Esophagus muscularis mucosa (tissue), 4 donors: ENCODE results near the gene NTM. TPM values are rescaled to one million over a fixed set of nuclear protein-coding genes. Genes with fewer than 3 reads are reported as not detected.

Experiments used
- DNase-seq: peaks from one replicate; pipeline ENCODE4 v3.0.0-alpha.2; 2017; ENCODE audit errors: extremely low spot score
- H3K27ac ChIP-seq, 4 donors: fragments of 200-600 bp; sonication (generic); replicated peaks in 1 of 4; 1 replicate in 3 of 4; 2 replicates in 1 of 4; pipeline ENCODE4 v1.5.1; 2016 to 2019; ENCODE audit warnings: mild to moderate bottlenecking in 1 of 4
- H3K27me3 ChIP-seq, 4 donors: fragments of 200-600 bp; sonication (generic); one replicate each; pipeline versions ENCODE4 v1.5.1 to v1.6.0; 2016 to 2019
- H3K36me3 ChIP-seq, 4 donors: fragments of 200-600 bp; sonication (generic); one replicate each; pipeline ENCODE4 v1.5.1; 2016 to 2019
- H3K4me1 ChIP-seq, 4 donors: fragments of 200-600 bp; sonication (generic); one replicate each; pipeline ENCODE4 v1.5.1; 2016 to 2019
- H3K4me3 ChIP-seq, 4 donors: fragments of 200-600 bp; sonication (generic); 1 replicate in 2 of 4; 2 replicates in 2 of 4; pipeline ENCODE4 v1.5.1; 2016 to 2019; ENCODE audit warnings: mild to moderate bottlenecking in 4 of 4, moderate library complexity in 1 of 4
- H3K9me3 ChIP-seq, 4 donors: fragments of 200-600 bp; sonication (generic); 1 replicate in 3 of 4; 2 replicates in 1 of 4; pipeline ENCODE4 v1.5.1; 2016 to 2019
- EP300 ChIP-seq: sonication (generic); formaldehyde crosslinking; IDR thresholded peaks from one replicate; pipeline ENCODE4 v1.6.1; 2017; ENCODE audit warnings: antibody characterized with exemption
- POLR2A ChIP-seq: fragments of 450-650 bp; IDR thresholded peaks from one replicate; pipeline ENCODE4 v1.6.1; 2017; ENCODE audit warnings: antibody characterized with exemption, moderate library complexity, mild to moderate bottlenecking, low read depth
- POLR2AphosphoS5 ChIP-seq, 2 donors: sonication (generic); formaldehyde crosslinking; IDR thresholded peaks; one replicate each; pipeline ENCODE4 v1.6.1; 2017; ENCODE audit warnings: antibody characterized with exemption in 2 of 2
- WGBS: methylation state at CpG from one replicate; pipeline ENCODE4 v1.1.5; 2018; 5-methylcytosine and 5-hydroxymethylcytosine counted together
- intact Hi-C: fragments of 100-400 bp; cut with DNase I; formaldehyde crosslinking; loops from one replicate; pipeline ENCODE4 v1.15.1; 2023
- total RNA-seq, 4 donors: library from RNA; depleted of rRNA; stranded (reverse); fragments of >200 nt; gene quantifications; one replicate each; pipeline versions ENCODE4 v1.1.0 to v1.2.1, GENCODE V29; 2016
- TF ChIP-seq, protein P1 (sequence below), 3 experiments: fragments of 200-600 bp in 2 of 3; fragments of 450-650 bp in 1 of 3; sonication (generic) in 2 of 3; IDR thresholded peaks; one replicate each; pipeline ENCODE4 v1.5.1; 2017 to 2019; ENCODE audit warnings: antibody characterized with exemption in 3 of 3, mild to moderate bottlenecking in 2 of 3, moderate library complexity in 1 of 3

Gene NTM
- total RNA-seq, 4 donors from 2014 or later, result 5.6 to 25.3 (median 8.3) TPM

DNA sequence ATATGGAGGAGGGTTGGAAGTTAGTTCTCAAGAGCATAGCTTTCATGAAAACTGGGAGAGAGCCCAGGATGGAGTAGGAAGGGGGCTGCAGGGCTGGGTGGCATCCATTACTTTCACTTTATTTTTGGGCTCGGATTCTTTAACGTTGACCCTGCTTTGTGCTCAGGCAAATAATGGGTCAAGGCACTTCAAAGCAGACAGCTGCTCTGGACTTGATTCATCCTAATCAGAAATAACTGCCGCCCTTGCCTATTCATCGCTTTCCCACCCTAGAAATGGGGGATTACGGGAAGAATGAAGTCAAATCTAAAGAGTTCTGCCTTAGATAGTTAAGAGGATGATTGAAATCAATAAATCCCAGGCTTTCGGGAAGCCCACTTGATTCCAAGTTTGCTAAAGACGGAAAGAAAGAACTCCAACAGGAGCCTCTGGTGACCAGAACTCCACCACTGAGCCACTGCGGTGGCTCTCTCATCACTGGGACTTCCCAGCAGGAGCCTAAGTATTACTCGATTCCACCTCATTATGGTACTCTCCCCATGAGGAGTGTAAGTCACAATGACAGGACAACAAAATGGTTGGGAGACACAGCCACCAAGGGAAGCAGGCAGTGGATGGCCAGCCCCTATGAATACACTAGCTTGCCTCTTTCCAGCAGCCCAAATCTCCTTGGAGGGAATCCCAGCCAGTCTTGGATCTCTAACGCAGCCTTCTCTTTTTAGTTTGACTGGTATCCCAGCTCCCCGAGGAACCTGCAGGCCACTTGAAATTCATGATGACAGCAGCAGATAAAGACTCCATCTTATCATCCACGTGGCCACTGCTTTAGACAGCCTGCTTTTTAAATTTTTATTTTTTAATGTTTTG lies 815.5 kb downstream of the NTM start:
- no peaks in the 10 kb centered on the region for H3K27me3 ChIP-seq
- TF ChIP-seq, protein P1, sequence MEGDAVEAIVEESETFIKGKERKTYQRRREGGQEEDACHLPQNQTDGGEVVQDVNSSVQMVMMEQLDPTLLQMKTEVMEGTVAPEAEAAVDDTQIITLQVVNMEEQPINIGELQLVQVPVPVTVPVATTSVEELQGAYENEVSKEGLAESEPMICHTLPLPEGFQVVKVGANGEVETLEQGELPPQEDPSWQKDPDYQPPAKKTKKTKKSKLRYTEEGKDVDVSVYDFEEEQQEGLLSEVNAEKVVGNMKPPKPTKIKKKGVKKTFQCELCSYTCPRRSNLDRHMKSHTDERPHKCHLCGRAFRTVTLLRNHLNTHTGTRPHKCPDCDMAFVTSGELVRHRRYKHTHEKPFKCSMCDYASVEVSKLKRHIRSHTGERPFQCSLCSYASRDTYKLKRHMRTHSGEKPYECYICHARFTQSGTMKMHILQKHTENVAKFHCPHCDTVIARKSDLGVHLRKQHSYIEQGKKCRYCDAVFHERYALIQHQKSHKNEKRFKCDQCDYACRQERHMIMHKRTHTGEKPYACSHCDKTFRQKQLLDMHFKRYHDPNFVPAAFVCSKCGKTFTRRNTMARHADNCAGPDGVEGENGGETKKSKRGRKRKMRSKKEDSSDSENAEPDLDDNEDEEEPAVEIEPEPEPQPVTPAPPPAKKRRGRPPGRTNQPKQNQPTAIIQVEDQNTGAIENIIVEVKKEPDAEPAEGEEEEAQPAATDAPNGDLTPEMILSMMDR (IDR thresholded peaks at IDR 0.05), result no peak
- TF ChIP-seq POLR2A (no peak), EP300 (no peak), POLR2AphosphoS5 (IDR thresholded peaks at IDR 0.05) (no peak)
- WGBS, result 84% methylated on average over 12 of the region's 12 CpGs
- H3K27ac ChIP-seq, result no peak overlapping the region
- DNase-seq, result no peak
- H3K4me1 ChIP-seq, result no peaks in the 10 kb centered on the region
- no peaks in the 10 kb centered on the region for H3K36me3 ChIP-seq
- intact Hi-C loops, result no loop called here
- H3K9me3 ChIP-seq, result no peaks in the 10 kb centered on the region
- no peak overlapping the region for H3K4me3 ChIP-seq

DNA sequence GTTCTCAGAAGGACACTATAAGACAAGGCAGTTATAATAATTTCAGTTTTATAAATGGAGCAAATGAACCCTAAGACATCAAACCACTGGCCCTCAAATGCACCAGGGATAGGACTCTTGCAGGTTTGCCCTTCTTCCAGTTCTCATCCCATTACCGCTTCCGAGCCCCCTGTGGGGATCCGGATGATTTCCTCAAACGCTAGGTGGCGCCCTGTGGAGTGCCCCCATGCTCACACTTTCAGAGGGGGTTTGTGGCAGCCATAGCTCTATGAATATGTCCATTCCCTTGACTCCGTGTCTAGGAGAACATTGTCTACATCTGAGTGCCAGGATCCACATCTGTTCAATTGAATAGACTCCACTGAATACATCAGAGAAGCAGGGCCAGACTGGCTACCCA lies 816.3 kb downstream of the NTM start:
- H3K4me3 ChIP-seq, result no peak overlapping the region
- no peaks in the 10 kb centered on the region for H3K4me1 ChIP-seq
- no peaks in the 10 kb centered on the region for H3K9me3 ChIP-seq
- intact Hi-C loops, result no loop called here
- WGBS, result 75% methylated on average over 6 of the region's 6 CpGs
- no peaks in the 10 kb centered on the region for H3K36me3 ChIP-seq
- H3K27me3 ChIP-seq, result no peaks in the 10 kb centered on the region
- no peak overlapping the region for H3K27ac ChIP-seq
- TF ChIP-seq, protein P1 (IDR thresholded peaks at IDR 0.05), result no peak
- TF ChIP-seq POLR2AphosphoS5 (IDR thresholded peaks at IDR 0.05) (no peak), EP300 (no peak), POLR2A (no peak)
- no peak for DNase-seq

DNA sequence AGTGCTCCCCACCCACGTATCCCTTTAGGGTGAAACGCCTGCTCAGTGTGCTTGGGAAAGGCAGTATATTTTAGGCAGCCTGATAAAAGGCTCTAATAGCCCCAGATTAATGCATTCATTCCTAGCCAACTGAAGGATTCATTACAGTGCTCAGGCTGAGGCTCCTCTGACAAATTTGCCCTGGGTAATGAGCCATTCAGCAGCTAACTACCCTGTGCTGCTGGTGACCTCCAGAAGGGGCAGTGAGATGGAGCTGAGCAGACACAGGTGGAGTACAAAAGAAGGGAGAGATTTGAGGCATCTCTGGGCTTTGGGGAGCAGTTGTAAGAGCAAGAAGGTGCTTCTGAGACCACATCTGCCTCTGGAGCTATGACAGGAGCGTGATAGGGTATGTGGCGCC lies 817.0 kb downstream of the NTM start:
- intact Hi-C loops, result no loop called here
- Histone ChIP-seq H3K4me3 (no peak overlapping the region), H3K27me3 (no peaks in the 10 kb centered on the region), H3K36me3 (no peaks in the 10 kb centered on the region), H3K27ac (no peak overlapping the region), H3K9me3 (no peaks in the 10 kb centered on the region), H3K4me1 (no peaks in the 10 kb centered on the region)
- no peak for DNase-seq
- 97% methylated on average over 4 of the region's 4 CpGs for whole genome bisulfite sequencing
- TF ChIP-seq POLR2AphosphoS5 (IDR thresholded peaks at IDR 0.05), result no peak
- TF ChIP-seq POLR2A, result no peak
- TF ChIP-seq, protein P1 (IDR thresholded peaks at IDR 0.05), result no peak
- no peak for TF ChIP-seq EP300

DNA sequence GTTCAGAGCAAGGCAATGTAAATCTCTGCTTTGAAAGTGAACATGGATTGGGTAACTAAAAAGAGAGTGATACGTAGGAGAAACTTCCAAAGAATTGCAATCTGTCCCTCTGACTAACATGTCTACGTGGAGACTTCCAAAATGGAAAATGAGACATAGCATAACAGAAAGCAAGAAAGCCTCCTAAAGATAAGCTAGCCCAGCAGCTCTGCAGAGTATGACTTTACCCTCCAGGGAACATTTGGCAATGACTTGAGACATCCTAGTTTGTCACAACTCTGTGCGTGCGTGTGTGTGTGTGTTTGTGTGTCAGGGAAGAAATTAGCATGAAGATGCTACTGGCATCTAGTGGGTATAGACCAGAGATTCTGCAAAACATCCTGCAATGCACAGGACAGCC lies 817.4 kb downstream of the NTM start:
- Histone ChIP-seq H3K4me3 (no peak overlapping the region), H3K9me3 (no peaks in the 10 kb centered on the region), H3K27me3 (no peaks in the 10 kb centered on the region), H3K36me3 (no peaks in the 10 kb centered on the region), H3K4me1 (no peaks in the 10 kb centered on the region), H3K27ac (no peak overlapping the region)
- DNase-seq, result no peak
- TF ChIP-seq, protein P1 (IDR thresholded peaks at IDR 0.05), result no peak
- 83% methylated on average over 4 of the region's 4 CpGs for WGBS
- intact Hi-C loops, result no loop called here

DNA sequence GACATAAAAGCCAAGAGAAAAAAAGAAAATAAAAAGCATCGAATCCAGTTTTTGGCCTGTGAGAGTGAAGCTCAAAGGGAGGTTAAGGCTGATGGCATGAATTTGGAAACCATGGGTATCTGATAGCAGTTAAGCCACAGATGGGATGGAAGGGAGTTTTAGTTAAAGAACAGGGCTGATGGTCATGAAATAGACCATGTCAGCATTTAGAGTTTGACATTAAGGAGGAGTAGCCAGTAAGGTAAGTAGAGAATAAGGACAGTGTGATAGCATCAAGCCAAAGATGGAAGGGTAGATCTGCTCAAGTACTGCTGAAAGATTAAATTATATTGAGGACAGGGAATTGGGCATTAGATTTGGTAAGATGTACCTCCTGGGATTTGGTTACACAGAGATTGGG lies 826.5 kb downstream of the NTM start:
- Histone ChIP-seq H3K9me3 (no peaks in the 10 kb centered on the region), H3K4me3 (no peak overlapping the region), H3K36me3 (no peaks in the 10 kb centered on the region), H3K27me3 (no peaks in the 10 kb centered on the region), H3K27ac (no peak overlapping the region), H3K4me1 (no peaks in the 10 kb centered on the region)
- intact Hi-C loops, result no loop called here
- WGBS, result 100% methylated on average over 1 of the region's 1 CpG
- no peak for TF ChIP-seq POLR2A
- TF ChIP-seq, protein P1 (IDR thresholded peaks at IDR 0.05), result no peak
- no peak for TF ChIP-seq POLR2AphosphoS5 (IDR thresholded peaks at IDR 0.05)
- no peak for TF ChIP-seq EP300
- no peak for DNase-seq
